GM21515 (cell line): Measurements from ENCODE around the gene PUS3.
A peak's percentile ranks its signal among the peaks of the same experiment; 100 is the strongest.

Source experiments
- ATAC-seq: cut with Tn5 transposase; IDR thresholded peaks from one replicate; pipeline ENCODE4 v1.9.1; 2021; ENCODE audit not compliant: unreplicated experiment

The PUS3 gene

DNA sequence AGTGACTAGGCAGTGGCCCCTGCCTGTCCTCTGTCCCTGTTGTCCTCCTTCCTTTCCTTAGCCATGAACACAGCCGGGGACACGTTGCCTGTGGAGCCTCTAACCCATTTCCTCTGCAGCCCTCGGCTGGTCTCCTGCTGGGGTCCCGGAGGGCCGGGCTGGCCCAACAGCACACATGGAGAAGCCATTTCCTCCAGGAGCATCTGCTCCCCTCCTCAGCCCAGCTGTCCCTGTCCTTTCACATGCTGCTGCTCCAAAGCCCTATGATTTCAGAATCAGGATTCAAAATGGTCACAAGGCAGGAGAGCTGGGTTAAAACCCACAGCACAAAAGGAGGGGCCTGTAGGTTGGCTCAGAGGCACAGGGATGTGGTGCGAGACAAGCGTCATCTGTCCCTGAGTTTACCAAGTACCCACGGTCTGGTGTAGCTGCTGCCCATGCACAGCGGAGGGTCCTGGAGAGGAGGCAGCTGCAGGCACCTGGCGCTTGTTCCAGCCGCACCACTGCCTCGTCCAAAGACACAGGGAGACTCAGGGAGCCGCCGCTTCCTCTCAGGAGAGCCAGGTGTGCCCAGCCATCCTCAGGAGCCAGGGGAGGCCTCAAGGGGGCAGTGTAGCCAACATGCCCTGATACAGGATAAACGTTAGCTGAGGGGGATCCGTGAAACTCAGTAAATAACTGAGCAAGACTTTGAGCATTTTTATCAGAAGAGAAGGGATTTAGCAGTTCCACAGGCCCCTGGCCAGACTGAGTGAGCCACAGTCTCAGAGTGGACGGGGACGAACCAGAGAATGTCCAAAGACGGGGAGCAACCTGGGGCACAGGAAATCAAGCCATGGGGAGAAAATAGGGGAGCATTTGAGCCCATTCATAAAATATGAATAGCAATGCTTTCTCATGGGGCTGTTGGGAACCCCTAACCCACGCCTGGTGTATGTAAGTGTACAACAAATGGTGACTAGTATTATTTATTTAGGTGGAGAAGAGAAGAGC is 38.9 kb upstream of the PUS3 start:
- ATAC-seq = peak; percentile 72

DNA sequence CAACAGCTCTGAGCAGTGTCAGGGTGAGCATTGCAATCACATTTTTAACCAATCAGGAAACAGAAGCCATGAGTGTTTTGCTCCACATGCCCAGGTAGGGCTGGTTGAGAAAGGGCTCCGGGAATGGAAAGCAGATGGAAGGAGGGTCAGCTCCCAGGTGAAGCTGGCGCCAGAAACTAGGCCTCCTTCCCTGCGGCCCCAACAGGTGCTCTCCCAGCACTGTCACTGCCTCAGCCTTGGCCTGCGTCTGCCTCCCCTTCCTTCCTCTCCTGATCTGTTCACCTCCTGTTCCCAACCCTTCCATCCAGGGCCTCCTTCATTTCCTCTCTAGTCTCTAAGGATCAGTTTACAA is 38.2 kb upstream of the PUS3 start:
- no peak for ATAC-seq

DNA sequence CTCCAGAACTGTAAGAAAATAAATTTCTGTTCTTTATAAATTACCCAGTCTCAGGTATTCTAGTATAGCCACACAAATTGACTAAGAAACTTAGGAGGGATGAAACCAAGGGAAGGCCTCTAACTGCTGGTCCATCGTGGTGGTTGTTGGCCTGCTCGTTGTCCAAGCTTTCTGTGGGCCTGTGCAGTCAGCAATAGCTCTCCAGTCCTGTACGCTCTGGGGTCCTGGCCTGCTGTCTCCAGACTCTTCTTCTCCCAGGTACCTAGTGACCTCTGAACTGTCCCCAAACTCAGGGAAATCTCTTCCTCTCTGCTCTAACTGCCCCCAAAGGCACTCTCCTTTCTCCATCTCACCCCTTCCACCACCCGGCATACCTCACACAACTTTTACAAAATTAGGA is 37.1 kb upstream of the PUS3 start:
- no peak for ATAC-seq

DNA sequence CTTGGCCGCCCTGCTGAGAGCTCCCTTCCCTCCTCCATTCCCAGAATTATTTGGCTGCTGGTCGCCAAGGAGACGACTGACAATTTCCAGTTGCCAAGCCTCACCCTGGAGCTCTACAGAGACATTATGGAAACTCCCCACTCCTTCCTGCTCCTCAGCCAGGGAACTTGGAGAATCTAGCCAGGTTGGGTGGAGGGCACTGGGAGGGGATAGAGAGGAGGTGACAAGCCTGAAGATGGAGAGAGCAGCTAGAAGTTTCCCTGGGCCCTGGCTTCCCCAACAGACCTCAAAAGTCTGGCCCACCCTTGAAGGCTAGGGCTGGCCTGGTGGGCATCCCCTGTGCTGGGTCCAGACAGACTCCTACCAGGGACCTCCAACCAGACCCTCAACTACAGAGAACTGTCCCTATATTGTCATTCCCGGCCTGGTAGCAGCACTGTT is 36.1 kb upstream of the PUS3 start:
- no peak for ATAC-seq

DNA sequence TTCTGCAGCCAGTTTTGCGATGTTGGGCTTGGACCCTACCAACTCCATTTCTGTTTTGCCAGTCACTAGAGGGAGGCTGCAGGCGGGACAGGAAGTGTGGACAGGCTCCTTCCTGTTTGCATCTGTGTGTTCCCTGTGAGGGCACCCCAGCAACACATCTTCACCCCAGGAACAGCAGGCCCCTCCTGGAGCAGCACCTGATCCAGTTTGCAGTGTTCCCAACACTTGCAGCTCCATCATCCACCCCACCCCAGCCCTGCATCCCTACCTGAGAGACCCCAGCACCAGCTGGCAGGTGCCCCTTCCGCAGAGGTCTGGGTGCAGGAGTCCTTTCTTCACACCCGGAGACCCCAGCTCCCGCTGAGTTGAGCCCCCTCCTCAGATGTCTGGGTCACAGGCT is 35.4 kb upstream of the PUS3 start:
- no peak for ATAC-seq

DNA sequence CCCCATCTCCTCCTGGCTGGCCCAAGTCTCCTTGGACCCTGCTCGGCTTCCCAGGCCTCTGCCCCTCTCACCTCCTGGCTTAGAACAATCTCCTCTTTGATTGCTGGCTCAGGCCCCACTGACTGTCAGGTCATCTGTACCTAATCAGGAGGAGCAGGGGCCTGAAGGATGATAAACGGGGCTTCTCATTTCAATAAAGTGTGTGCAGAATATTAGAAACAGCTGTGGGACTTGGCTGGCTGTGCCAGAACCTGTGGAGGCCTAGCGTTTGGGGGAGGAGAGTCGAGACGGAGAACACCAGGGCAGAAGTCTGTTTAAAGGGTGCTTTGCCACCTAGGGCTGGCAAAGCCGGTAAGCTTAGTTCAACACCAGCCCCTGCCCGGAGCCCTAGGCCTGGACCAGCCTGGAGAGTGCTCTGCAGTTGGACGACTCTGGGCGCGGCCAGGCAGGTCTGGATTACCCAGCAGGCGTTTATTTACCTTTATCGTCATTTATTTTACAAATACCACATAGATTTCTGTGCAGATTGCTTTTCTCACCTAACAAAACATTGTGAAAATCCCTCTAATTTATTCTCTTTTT is 32.7 kb upstream of the PUS3 start:
- ATAC-seq = no peak

DNA sequence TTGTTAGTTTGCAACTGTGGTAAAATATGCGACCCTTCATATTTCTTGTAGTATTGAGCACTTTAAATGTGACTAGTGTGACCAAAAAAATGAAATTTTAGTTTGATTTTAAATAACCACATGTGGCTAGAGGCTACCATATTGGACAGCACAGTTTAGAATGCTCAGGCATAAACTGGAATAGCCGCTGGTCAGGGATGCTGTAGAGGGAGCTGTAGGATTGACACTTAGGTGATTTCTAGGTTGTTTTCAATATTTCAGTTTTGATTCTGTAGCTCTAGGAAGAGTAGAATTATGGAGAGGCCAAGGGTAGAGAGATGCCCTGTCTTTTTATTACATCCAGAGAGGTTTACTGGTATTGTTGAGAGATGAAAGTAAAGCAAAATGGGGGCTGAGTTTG is 32.0 kb upstream of the PUS3 start:
- ATAC-seq = no peak

DNA sequence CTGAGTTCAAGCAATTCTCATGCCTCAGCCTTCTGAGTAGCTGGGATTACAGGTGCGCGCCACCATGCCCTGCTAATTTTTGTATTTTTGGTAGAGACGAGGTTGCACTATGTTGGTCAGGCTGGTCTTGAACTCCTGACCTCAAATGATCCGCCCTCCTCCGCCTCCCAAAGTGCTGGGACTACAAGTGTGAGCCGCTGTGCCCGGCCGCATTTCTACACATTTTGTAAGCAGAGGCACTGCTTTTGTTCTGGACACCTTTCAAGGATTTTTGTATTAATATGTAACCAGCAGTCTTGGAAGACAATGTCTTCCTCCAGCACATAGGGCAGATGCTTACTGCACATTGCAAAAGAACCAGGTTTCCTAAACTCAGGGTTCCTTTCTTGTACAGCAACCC is 31.5 kb upstream of the PUS3 start:
- ATAC-seq = no peak

DNA sequence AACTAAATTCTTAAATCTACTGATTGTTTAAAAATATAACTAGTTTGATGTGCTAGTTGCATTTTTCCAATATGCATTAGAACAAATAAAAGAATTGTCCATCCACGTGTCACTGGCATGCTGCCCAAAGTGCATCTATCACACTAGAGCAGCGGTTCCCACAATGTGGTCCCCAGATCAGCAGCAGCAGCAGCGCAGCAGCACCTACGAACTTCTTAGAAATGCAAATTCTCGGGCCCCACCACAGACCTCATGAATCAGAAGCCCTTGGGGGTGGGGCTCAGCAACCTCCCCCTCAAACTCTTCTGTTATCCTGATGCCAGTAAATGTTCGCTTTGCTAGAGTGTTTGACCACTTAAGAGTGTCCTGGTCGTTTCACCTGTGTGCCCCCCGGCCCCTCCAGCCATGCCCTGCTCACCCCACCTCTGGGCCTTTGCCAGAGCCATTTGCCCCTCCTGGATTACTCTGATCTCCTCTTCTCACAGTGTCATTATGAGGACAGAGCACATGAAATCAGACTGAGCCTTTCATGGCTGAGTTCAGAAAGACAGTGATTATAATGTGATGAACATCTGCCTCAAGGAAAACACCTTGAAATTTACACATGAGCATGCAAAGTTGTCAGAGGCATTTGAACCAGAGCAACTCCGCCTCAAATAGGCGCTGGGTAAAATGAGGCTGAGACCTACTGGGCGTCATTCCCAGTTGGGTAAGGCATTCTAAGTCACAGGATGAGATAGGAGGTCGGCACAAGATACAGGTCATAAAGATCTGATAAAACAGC is 30.2 kb upstream of the PUS3 start:
- no peak for ATAC-seq

DNA sequence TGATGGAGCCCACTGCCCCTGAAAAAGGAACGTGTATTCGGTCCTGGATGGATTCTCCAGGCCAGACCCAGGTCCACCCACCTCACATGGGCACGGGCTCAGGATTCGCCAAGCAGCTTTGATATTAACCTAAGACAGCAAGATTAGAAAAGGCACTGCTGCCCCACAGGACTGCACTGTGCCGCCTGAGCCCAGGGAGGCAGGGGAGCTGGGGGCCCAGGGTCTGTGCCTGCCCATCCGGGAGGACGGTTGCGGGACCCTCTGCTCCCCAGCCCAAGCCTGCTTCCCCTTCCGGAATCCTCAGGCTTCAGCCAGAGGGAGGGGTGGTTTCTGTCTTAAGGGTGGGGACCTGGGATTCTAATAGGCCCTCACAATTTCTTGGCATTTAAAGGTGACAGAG is 29.3 kb upstream of the PUS3 start:
- no peak for ATAC-seq

DNA sequence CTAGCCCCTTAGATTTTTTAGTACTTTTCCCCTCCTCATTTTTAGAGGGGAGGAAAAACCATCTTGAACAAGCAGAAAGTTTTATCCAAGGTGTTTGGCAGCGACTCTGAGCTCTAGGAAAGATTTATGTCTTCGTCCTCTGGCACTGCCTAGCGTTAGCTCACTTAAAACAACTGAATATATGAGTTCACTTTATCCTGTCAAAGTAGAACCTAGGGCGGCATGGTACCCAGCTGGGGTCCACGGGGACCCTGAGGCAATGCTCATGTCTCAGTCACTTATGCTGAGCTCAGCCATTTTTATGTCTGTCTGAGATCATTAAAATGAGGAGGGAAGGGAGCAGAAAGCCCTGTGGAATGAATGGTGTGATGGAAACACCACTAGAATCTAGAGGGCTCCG is 28.7 kb upstream of the PUS3 start:
- ATAC-seq = no peak

DNA sequence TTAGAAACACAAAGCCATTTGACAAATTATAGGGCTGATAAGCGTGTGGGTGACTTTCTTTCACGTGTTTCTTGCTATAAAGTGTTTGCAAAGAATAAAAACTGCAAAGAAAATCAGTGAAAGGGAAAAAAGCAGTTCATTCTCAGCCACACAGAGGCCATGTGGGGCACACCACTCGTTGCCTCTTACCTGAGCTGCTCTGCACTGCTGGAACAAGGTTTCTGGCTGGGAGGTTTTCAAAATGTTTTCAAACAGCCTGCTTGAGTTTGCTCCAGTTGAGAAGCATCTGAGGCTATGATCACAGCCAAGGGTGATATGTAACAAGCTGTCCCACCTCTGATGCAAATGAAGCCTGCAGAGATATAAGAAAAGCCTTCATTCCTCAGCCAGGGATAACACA is 28.1 kb upstream of the PUS3 start:
- no peak for ATAC-seq

DNA sequence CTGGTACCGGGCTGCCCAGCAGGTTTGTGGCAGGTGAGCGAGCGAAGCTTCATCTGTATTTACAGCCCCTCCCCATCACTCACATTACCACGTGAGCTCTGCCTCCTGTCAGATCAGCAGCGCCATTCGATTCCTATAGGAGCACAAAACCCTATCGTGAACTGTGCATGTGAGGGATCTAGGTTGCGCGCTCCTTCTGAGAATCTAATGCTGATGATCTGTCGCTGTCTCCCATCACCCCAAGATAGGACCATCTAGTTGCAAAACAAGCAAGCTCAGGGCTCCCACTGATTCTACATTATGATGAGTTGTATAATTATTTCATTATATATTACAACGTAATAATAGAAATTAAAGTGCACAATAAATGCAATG is 27.1 kb upstream of the PUS3 start:
- no peak for ATAC-seq

DNA sequence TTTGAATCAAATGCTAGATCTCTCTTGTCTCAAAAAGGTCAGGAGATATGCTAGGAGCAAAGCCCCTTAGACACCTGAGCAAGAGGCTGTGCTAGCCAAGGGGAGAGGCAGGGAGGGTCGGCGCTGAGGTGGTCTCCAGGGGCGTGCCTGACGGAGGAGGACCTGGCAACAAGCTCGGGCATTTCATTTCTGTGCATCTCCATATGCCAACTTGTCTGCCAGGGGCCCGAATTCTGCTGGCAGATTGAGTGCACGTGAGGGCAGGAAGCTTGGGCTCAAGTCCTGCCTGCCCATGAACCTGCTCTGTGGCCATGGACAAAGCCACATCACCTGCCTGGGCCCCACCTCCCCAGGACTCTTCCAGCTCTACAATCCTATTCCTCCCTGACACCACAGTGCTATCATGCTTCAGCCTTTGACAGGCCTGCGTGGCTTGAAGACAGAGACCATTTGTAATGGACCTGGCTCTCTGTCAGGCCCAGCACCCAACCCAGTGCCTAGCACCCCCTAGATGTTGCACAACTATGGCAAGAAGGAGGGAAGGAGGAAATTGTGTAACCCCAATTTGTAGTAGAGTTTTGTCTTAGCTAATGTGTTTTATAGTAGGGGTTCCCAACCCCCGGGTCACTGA is 26.6 kb upstream of the PUS3 start:
- no peak for ATAC-seq

DNA sequence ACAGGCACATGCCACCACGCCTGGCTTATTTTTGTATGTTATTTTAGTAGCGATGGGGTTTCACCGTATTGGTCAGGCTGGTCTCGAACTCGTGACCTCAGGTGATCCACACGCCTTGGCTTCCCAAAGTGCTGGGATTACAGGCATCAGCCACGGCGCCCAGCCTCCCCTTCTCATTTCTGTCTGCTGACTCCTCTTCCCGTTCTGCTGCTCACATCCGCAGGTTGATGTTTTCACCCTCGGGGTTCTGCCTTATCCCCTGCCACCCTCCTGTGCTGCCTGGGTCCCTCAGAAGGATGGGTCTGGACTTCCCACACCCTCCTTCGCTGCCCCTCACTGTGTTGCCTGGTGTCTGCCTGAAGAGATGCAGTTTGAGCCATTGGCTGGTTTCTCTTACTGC is 23.7 kb upstream of the PUS3 start:
- no peak for ATAC-seq

DNA sequence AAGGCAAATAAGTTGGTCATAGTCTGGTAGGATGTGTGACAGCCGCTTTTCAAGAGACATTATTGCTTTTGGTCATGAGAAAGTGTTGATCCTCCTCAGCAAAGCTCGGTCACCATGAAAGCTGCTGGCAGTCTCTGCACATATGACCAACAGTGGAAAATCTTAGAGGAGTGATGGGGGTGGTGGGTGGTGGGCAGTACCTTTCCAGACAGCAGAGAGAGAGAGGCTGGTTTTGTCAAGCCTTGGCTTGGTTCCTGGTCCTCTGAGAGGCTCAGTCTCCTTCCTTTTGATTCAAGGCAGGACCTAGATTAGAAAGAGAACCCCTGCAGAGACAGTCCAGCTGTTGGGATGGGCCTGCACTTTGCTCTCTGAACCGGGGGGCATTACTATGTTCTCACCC is 22.8 kb upstream of the PUS3 start:
- ATAC-seq = no peak

DNA sequence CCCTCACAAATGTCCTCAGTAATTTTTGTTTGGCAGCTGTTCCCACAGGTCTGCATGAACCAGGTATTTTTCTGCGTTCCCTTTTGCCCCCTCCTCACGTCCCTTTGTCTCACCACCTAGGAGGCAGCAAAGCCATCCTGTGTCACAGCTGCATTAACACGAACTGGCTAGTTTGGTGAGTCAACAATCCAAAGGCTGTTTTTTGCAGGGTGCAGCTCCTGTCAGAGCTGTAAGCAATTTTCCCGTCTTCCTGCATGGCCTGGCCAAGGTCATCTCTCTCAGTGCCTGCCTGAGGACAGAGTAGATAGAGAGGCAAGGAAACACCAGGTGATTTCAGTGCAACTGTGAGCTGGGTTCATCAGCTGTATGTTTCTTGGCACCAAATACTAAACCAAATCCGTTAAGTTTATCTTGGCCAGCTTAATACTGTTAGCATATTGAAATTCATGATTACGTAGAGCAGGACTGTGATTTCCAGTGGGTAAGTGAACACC is 22.3 kb upstream of the PUS3 start:
- no peak for ATAC-seq

DNA sequence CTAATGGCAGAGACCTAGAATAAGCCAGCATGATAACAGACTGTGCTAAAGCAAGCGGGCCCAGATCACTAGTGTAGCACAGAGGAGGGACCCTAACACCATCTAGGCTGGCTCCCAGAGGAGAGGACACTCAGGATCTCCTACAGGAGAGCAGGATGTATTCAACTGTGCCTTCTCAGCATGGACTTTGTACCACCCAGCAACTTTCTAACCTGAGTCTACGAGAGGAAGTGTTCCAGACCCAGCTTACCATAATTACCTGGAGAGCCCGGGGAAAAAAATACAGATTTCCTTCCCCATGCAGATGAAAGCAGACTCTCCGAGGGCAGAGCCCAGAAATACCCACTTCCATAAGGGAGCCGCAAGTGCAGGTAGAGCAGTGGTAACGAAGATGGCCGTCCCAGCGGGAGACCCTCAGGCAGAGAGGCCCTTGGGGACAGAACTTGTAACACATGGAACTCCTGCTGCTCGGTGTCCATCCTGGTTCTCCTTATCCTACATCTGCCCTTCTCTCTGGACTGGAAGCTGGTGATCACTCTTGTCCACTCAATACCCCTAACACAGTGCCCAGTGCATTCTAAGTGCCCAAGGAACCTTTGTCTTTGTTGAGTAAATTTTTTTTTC is 21.5 kb upstream of the PUS3 start:
- no peak for ATAC-seq

DNA sequence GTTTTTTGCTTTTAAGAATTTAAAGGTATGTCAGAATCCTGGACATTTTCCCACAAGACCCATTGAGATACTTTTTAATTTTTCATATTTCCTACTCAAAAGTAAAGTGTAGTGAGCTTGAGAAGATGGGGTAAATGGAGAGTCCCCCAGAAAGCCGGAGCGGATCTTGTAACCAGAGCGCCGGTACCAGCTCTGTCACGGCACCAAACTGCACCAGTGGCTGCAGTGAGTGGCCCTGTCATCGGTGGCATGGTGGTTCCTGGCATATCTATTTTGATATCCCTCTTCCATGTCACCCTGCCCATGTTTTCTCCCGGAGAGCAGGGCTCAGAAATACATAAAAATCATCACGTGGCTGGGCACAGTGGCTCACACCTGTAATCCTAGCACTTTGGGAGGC is 20.6 kb upstream of the PUS3 start:
- ATAC-seq = no peak

DNA sequence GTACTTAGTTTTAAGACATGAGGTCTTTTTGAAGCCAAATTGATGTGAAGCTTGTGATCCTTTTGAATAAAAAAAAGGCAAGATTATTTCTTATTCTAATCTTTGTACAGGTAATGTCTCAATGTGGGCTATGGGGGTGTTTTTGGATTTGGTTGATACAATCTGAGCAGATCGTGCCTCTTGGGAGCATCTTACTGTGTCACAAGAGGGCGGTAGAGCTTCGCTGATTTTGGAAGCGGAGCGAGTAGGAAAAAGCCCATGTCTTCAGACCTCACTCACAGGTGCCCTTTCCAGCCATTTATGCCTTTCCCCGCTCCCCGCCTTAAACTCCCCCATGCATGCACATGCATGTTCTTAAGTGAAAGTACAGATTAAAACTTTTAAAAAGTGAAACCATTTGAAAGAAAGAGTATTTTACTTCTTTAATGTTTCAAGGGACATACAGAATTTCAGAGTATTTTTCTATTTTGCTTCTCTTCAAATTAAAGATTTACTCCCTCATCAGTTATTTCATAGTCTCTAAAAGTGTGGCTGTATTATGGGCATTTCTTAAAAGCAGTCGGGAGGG is 20.1 kb upstream of the PUS3 start:
- no peak for ATAC-seq

DNA sequence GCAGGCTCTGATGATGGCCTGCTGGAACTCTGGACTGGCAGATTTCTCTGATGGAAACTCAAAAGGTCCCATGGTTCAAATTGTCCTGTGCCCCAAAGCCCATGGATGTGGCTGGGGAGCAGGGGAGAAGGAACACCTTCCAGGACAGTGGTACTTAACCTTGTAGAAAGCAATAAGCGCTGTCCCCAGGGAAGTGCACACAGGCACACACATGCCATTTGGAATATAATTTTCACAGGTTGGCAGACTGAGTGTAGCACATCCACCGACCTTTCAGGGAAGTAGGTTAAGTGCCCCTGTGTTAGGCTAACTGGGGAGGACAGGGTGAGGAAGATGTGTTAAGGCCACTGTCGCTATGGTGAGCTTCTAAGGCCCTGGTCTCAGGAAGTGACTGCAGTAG is 19.1 kb upstream of the PUS3 start:
- no peak for ATAC-seq
